CD14-positive monocyte (primary cell): Measurements from ENCODE around the gene SMNDC1. TPM values are rescaled to one million over a fixed set of nuclear protein-coding genes. Genes with fewer than 3 reads are reported as not detected.

Source experiments
- DNase-seq, 3 donors: peaks; one replicate each; pipeline ENCODE4 v3.0.0-alpha.2; 2011 to 2022
- H2AFZ ChIP-seq: 2 replicates; pipeline ENCODE4 v1.6.0; 2012; ENCODE audit warnings: mild to moderate bottlenecking, low read depth, low read length, inconsistent platforms; ENCODE audit not compliant: insufficient read depth, poor library complexity, severe bottlenecking
- H3K27ac ChIP-seq, 2 donors: 1 replicate in 1 of 2; 2 replicates in 1 of 2; pipeline ENCODE4 v1.5.1; 2012 to 2013; ENCODE audit warnings: low read length in 2 of 2, control low read depth in 1 of 2, inconsistent platforms in 1 of 2, low read depth in 1 of 2, mild to moderate bottlenecking in 1 of 2
- H3K27me3 ChIP-seq, 2 donors: one replicate each; pipeline versions ENCODE4 v1.6.0 to v1.6.1; 2011 to 2013; ENCODE audit warnings: low read length in 2 of 2; ENCODE audit not compliant: control insufficient read depth in 2 of 2, insufficient read depth in 2 of 2
- H3K36me3 ChIP-seq, 2 donors: replicated peaks in 1 of 2; 1 replicate in 1 of 2; 2 replicates in 1 of 2; pipeline versions ENCODE4 v1.5.1 to v1.6.1; 2012 to 2013; ENCODE audit warnings: low read length in 2 of 2, control low read depth in 1 of 2, inconsistent platforms in 1 of 2, mild to moderate bottlenecking in 1 of 2; ENCODE audit not compliant: insufficient read depth in 2 of 2, control insufficient read depth in 1 of 2
- H3K4me1 ChIP-seq, 2 donors: 1 replicate in 1 of 2; 2 replicates in 1 of 2; pipeline versions ENCODE4 v1.5.1 to v1.6.1; 2012 to 2013; ENCODE audit warnings: low read length in 2 of 2, control low read depth in 1 of 2, inconsistent platforms in 1 of 2, mild to moderate bottlenecking in 1 of 2, moderate library complexity in 1 of 2; ENCODE audit not compliant: insufficient read depth in 2 of 2, control insufficient read depth in 1 of 2
- H3K4me2 ChIP-seq: replicated peaks from 2 replicates; pipeline ENCODE3; 2012; ENCODE audit warnings: low read length, moderate library complexity, mild to moderate bottlenecking; ENCODE audit not compliant: poor library complexity, severe bottlenecking; ENCODE audit errors: extremely low read depth
- H3K4me3 ChIP-seq, 3 experiments: fragments of 200-600 bp in 1 of 3; sonication (generic) in 1 of 3; replicated peaks in 1 of 3; 1 replicate in 2 of 3; 2 replicates in 1 of 3; pipeline ENCODE4 v1.5.1; 2011 to 2013; ENCODE audit warnings: low read length in 3 of 3, mild to moderate bottlenecking in 3 of 3, control low read depth in 2 of 3, low read depth in 2 of 3, inconsistent platforms in 1 of 3, moderate library complexity in 1 of 3
- H3K79me2 ChIP-seq: 2 replicates; pipeline ENCODE4 v1.6.0; 2012; ENCODE audit warnings: mild to moderate bottlenecking, control low read depth, inconsistent platforms, low read length, moderate library complexity; ENCODE audit not compliant: insufficient read depth
- H3K9ac ChIP-seq: 2 replicates; pipeline ENCODE4 v1.6.0; 2017; ENCODE audit warnings: low read length, mild to moderate bottlenecking; ENCODE audit not compliant: insufficient read depth, poor library complexity, severe bottlenecking
- H3K9me3 ChIP-seq, 2 donors: replicated peaks in 1 of 2; 1 replicate in 1 of 2; 2 replicates in 1 of 2; pipeline versions ENCODE4 v1.5.1 to v1.6.1; 2012 to 2013; ENCODE audit warnings: low read length in 2 of 2, control low read depth in 1 of 2; ENCODE audit not compliant: control insufficient read depth in 1 of 2, insufficient read depth in 1 of 2
- H4K20me1 ChIP-seq: 2 replicates; pipeline ENCODE4 v1.6.0; 2012; ENCODE audit warnings: mild to moderate bottlenecking, low read length, control low read depth, moderate library complexity; ENCODE audit not compliant: insufficient read depth
- H3K27ac Mint-ChIP-seq, 7 donors: one replicate each; pipeline ENCODE4 v1.8.0; 2020; ENCODE audit warnings: mild to moderate bottlenecking in 7 of 7, mixed read lengths in 7 of 7, moderate library complexity in 6 of 7, inconsistent platforms in 2 of 7
- H3K27me3 Mint-ChIP-seq, 3 donors: one replicate each; pipeline ENCODE4 v1.8.0; 2021 to 2022; ENCODE audit warnings: low read depth in 3 of 3, mild to moderate bottlenecking in 3 of 3, mixed read lengths in 3 of 3, moderate library complexity in 3 of 3, inconsistent platforms in 1 of 3
- H3K36me3 Mint-ChIP-seq, 2 donors: one replicate each; pipeline ENCODE4 v1.8.0; 2020; ENCODE audit warnings: mixed read lengths in 2 of 2, inconsistent platforms in 1 of 2, mild to moderate bottlenecking in 1 of 2
- H3K4me1 Mint-ChIP-seq: one replicate; pipeline ENCODE4 v1.8.0; 2020; ENCODE audit warnings: mild to moderate bottlenecking, mixed read lengths
- H3K4me3 Mint-ChIP-seq, 2 donors: one replicate each; pipeline ENCODE4 v1.8.0; 2020; ENCODE audit warnings: mild to moderate bottlenecking in 2 of 2, mixed read lengths in 2 of 2, moderate library complexity in 1 of 2
- H3K9me3 Mint-ChIP-seq, 7 donors: one replicate each; pipeline ENCODE4 v1.8.0; 2020 to 2022; ENCODE audit warnings: mixed read lengths in 7 of 7, mild to moderate bottlenecking in 6 of 7, moderate library complexity in 6 of 7, inconsistent platforms in 2 of 7
- WGBS: methylation state at CpG from one replicate; pipeline ENCODE4 v1.1.5; 2013; ENCODE audit warnings: missing lambda C conversion rate; ENCODE audit not compliant: insufficient coverage; 5-methylcytosine and 5-hydroxymethylcytosine counted together
- intact Hi-C, 2 donors: fragments of 100-400 bp; cut with micrococcal nuclease; formaldehyde crosslinking; loops; one replicate each; pipeline versions ENCODE4 v1.15.0 to v1.15.1; 2023
- polyA plus RNA-seq, 3 donors: library from polyadenylated mRNA; depleted of rRNA in 1 of 3; unstranded in 2 of 3; stranded (reverse) in 1 of 3; fragments of 300-500 nt in 2 of 3; fragments of >200 nt in 1 of 3; fragmentation: Illumina TruSeq in 2 of 3; gene quantifications; 1 replicate in 2 of 3; 2 replicates in 1 of 3; pipeline ENCODE4 v1.2.3, GENCODE V29; 2012 to 2021
- TF ChIP-seq, protein P1 (sequence below): fragments of 200-600 bp; IDR thresholded peaks from one replicate; pipeline ENCODE4 v1.8.0; 2022; ENCODE audit warnings: antibody characterized with exemption, mild to moderate bottlenecking

SMNDC1 gene
- polyA plus RNA-seq, 3 donors, result 15.6 to 18.2 (median 16.4) TPM

DNA sequence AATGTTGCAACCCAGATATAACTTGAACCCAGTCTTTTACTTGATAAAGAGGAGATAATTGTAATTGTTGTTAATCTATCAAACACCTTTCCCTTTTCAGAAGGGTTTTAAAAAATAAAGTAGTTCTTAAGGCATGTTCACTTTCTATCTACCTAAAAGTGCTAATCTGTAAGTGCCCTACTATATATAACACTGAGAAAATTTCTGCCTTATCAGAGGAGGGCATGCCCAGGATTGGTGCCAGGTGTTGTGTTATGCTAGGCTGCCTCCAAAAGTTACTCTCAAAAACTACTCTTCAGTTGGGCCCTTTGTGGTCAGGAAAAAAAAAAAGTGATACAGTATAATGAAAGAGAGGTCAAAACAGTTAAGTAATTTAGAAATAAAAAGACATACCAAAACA is 36.3 kb downstream of the SMNDC1 start:
- H3K27me3 ChIP-seq, result no peaks in the 10 kb centered on the region
- DNase-seq, result no peak
- no peak overlapping the region for H3K27ac ChIP-seq
- no peaks in the 10 kb centered on the region for H3K27me3 Mint-ChIP-seq
- H3K79me2 ChIP-seq, result peaks cover 29% of the 10 kb centered on the region
- H4K20me1 ChIP-seq, result no peaks in the 10 kb centered on the region
- TF ChIP-seq, protein P1, sequence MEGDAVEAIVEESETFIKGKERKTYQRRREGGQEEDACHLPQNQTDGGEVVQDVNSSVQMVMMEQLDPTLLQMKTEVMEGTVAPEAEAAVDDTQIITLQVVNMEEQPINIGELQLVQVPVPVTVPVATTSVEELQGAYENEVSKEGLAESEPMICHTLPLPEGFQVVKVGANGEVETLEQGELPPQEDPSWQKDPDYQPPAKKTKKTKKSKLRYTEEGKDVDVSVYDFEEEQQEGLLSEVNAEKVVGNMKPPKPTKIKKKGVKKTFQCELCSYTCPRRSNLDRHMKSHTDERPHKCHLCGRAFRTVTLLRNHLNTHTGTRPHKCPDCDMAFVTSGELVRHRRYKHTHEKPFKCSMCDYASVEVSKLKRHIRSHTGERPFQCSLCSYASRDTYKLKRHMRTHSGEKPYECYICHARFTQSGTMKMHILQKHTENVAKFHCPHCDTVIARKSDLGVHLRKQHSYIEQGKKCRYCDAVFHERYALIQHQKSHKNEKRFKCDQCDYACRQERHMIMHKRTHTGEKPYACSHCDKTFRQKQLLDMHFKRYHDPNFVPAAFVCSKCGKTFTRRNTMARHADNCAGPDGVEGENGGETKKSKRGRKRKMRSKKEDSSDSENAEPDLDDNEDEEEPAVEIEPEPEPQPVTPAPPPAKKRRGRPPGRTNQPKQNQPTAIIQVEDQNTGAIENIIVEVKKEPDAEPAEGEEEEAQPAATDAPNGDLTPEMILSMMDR, result no peak
- no peaks in the 10 kb centered on the region for H3K9me3 ChIP-seq
- no peak overlapping the region for H3K4me3 Mint-ChIP-seq
- no peaks in the 10 kb centered on the region for H3K9me3 Mint-ChIP-seq
- no peak overlapping the region for H3K9ac ChIP-seq
- intact Hi-C loops, result no loop called here
- peak overlapping the region in 2 of 7 donors; percentile 85 to 94 for H3K27ac Mint-ChIP-seq
- H3K36me3 ChIP-seq, result no peaks in the 10 kb centered on the region
- H3K4me3 ChIP-seq, result no peak overlapping the region
- H3K4me1 ChIP-seq, result peaks cover 19 to 22% of the 10 kb centered on the region in 2 donors
- H2AFZ ChIP-seq, result no peak overlapping the region
- peaks cover 30% of the 10 kb centered on the region for H3K4me1 Mint-ChIP-seq
- H3K4me2 ChIP-seq, result no peak overlapping the region
- peaks cover 3 to 12% of the 10 kb centered on the region in 2 donors for H3K36me3 Mint-ChIP-seq

DNA sequence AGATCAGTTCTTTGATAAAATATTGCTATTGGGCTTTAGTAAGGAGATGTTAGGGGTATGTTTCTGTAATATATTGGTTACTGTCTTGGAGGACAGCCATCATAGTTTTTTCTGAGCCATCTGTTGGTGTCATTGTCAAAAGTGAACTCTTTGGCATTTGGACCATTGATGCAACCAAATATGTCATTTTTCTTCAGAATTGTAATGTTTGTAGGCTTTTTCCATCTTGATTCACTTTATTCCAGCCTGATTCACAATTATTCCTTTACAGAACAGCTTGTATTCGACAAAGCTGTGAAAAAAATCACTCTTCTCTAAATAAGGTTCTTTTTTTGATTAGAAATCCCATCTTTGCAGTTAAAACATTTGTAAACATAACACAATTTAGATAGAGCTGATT is 37.4 kb downstream of the SMNDC1 start:
- no CpG with 5 or more reads among the region's 1 CpG for WGBS

More for the DNA sequence above, 37.4 kb downstream of the SMNDC1 start:
- H3K27me3 ChIP-seq, result no peaks in the 10 kb centered on the region
- no peaks in the 10 kb centered on the region for H3K36me3 ChIP-seq
- no peak overlapping the region for H3K4me3 Mint-ChIP-seq
- no peaks in the 10 kb centered on the region for H3K27me3 Mint-ChIP-seq
- H3K4me1 ChIP-seq, result peaks cover 13 to 16% of the 10 kb centered on the region in 2 donors
- H3K27ac Mint-ChIP-seq, result no peak overlapping the region
- no peak for DNase-seq
- H3K4me2 ChIP-seq, result no peak overlapping the region
- peaks cover 22% of the 10 kb centered on the region for H3K4me1 Mint-ChIP-seq
- peaks cover 3 to 13% of the 10 kb centered on the region in 2 donors for H3K36me3 Mint-ChIP-seq
- H4K20me1 ChIP-seq, result no peaks in the 10 kb centered on the region
- H3K9ac ChIP-seq, result no peak overlapping the region
- TF ChIP-seq, protein P1, result no peak
- H3K9me3 Mint-ChIP-seq, result no peaks in the 10 kb centered on the region
- no peak overlapping the region for H3K27ac ChIP-seq
- H3K79me2 ChIP-seq, result peaks cover 23% of the 10 kb centered on the region
- no peaks in the 10 kb centered on the region for H3K9me3 ChIP-seq
- intact Hi-C loops, result no loop called here
- no peak overlapping the region for H2AFZ ChIP-seq
- no peak overlapping the region for H3K4me3 ChIP-seq
